Progenitor cell of endocrine pancreas (in vitro differentiated cells): ENCODE results near the gene CAVIN3. TPM values are rescaled to one million over a fixed set of nuclear protein-coding genes. Genes with fewer than 3 reads are reported as not detected.

Source experiments
- DNase-seq: peaks from one replicate; pipeline ENCODE4 v3.0.0; 2021; ENCODE audit warnings: low spot score; ENCODE audit not compliant: unreplicated experiment
- H3K27ac Mint-ChIP-seq: 2 replicates; pipeline ENCODE4 v1.8.0; 2021; ENCODE audit warnings: mild to moderate bottlenecking, moderate library complexity, mixed read lengths
- H3K27me3 Mint-ChIP-seq: 2 replicates; pipeline ENCODE4 v1.8.0; 2021; ENCODE audit warnings: mixed read lengths
- H3K36me3 Mint-ChIP-seq: 2 replicates; pipeline ENCODE4 v1.8.0; 2022; ENCODE audit warnings: mixed read lengths; ENCODE audit not compliant: insufficient read depth
- H3K4me1 Mint-ChIP-seq: 2 replicates; pipeline ENCODE4 v1.8.0; 2021; ENCODE audit warnings: low read depth, mixed read lengths
- H3K4me3 Mint-ChIP-seq: 2 replicates; pipeline ENCODE4 v1.8.0; 2021; ENCODE audit warnings: low read depth, mild to moderate bottlenecking, moderate library complexity, mixed read lengths
- H3K9me3 Mint-ChIP-seq: 2 replicates; pipeline ENCODE4 v1.8.0; 2021; ENCODE audit warnings: low read depth, mixed read lengths
- CTCF ChIP-seq: fragments of 200-600 bp; sonication (generic); IDR thresholded peaks from one replicate; pipeline ENCODE4 v1.5.0; 2021; ENCODE audit warnings: antibody characterized with exemption, mild to moderate bottlenecking; ENCODE audit not compliant: unreplicated experiment
- total RNA-seq: library from RNA; stranded (reverse); gene quantifications from 2 replicates; pipeline ENCODE4 v1.2.1, GENCODE V29; 2021

CAVIN3 gene
- total RNA-seq, 1 donor from 2014 or later, result 6.7 TPM

GRCh38 chr11:6326303-6326702, 6.0 kb upstream of the CAVIN3 start:
- Mint-ChIP-seq H3K4me3 (no peak overlapping the region), H3K27ac (peak overlapping the region; percentile 11), H3K36me3 (no peaks in the 10 kb centered on the region), H3K27me3 (peaks cover 3% of the 10 kb centered on the region), H3K4me1 (peaks cover 44% of the 10 kb centered on the region), H3K9me3 (no peaks in the 10 kb centered on the region)
- no peak for TF ChIP-seq CTCF
- no peak for DNase-seq

GRCh38 chr11:6323291-6323905, 3.1 kb upstream of the CAVIN3 start:
- H3K4me1 Mint-ChIP-seq, result peaks cover 46% of the 10 kb centered on the region

GRCh38 chr11:6321961-6322362, 1.7 kb upstream of the CAVIN3 start:
- H3K9me3 Mint-ChIP-seq, result no peaks in the 10 kb centered on the region
- peak overlapping the region; percentile 65 for H3K27ac Mint-ChIP-seq
- H3K4me3 Mint-ChIP-seq, result no peak overlapping the region
- no peaks in the 10 kb centered on the region for H3K36me3 Mint-ChIP-seq
- TF ChIP-seq CTCF, result no peak
- peaks cover 39% of the 10 kb centered on the region for H3K4me1 Mint-ChIP-seq
- no peak for DNase-seq
- peaks cover 14% of the 10 kb centered on the region for H3K27me3 Mint-ChIP-seq

More at GRCh38 chr11:6323291-6323905, 3.1 kb upstream of the CAVIN3 start:
- Mint-ChIP-seq H3K9me3 (no peaks in the 10 kb centered on the region), H3K27me3 (peaks cover 5% of the 10 kb centered on the region), H3K27ac (peak overlapping the region; percentile 86), H3K4me3 (no peak overlapping the region), H3K36me3 (no peaks in the 10 kb centered on the region)
- TF ChIP-seq CTCF, result no peak
- DNase-seq, result no peak

GRCh38 chr11:6321356-6321755, 1.1 kb upstream of the CAVIN3 start:
- TF ChIP-seq CTCF, result no peak
- Mint-ChIP-seq H3K27me3 (peaks cover 15% of the 10 kb centered on the region), H3K4me3 (no peak overlapping the region), H3K4me1 (peaks cover 35% of the 10 kb centered on the region), H3K9me3 (no peaks in the 10 kb centered on the region), H3K36me3 (no peaks in the 10 kb centered on the region), H3K27ac (no peak overlapping the region)
- no peak for DNase-seq

GRCh38 chr11:6319704-6320410, 444 bp downstream of the CAVIN3 start:
- Mint-ChIP-seq H3K9me3 (no peaks in the 10 kb centered on the region), H3K36me3 (no peaks in the 10 kb centered on the region), H3K27ac (peak overlapping the region; percentile 92), H3K27me3 (peaks cover 15% of the 10 kb centered on the region), H3K4me3 (peak overlapping the region; percentile 64), H3K4me1 (peaks cover 35% of the 10 kb centered on the region)
- no peak for TF ChIP-seq CTCF
- peak; percentile 42 for DNase-seq
